ENCODE results near the gene COL23A1.

- TF ChIP-seq EZH2 (IDR thresholded peaks at IDR 0.05; ENCODE audit: borderline replicate concordance, insufficient read depth, low read depth, low read length, poor library complexity, severe bottlenecking), result no peak
- no peak for TF ChIP-seq CTCF (IDR thresholded peaks at IDR 0.05)
These were observed 229.8 kb downstream of the COL23A1 start for GRCh38 chr5:178360222-178360925.

Measured in B cell (primary cell).